Measurements from ENCODE around the gene DHRS7B. TPM values are rescaled to one million over a fixed set of nuclear protein-coding genes. Genes with fewer than 3 reads are reported as not detected.

Gene DHRS7B
- total RNA-seq, 1 donor from 2014 or later = 19.9 TPM

GRCh38 chr17:21125862-21126261 lies 902 bp upstream of the DHRS7B start:
- peak overlapping the region; percentile 90 for H3K4me3 Mint-ChIP-seq (ENCODE audit: low read depth)
- H3K36me3 Mint-ChIP-seq (ENCODE audit: insufficient read depth) = peaks cover 1% of the 10 kb centered on the region
- H3K27ac Mint-ChIP-seq = no peak overlapping the region
- peaks cover 12% of the 10 kb centered on the region for H3K4me1 Mint-ChIP-seq (ENCODE audit: low read depth)
- no peak for TF ChIP-seq CTCF (IDR thresholded peaks at IDR 0.05; ENCODE audit: unreplicated experiment)
- peaks cover 11% of the 10 kb centered on the region for H3K27me3 Mint-ChIP-seq
- no peak for DNase-seq (ENCODE audit: low spot score, unreplicated experiment)
- no peaks in the 10 kb centered on the region for H3K9me3 Mint-ChIP-seq (ENCODE audit: low read depth)

- peak overlapping the region; percentile 90 for H3K4me3 Mint-ChIP-seq (ENCODE audit: low read depth)
- H3K4me1 Mint-ChIP-seq (ENCODE audit: low read depth) = peaks cover 12% of the 10 kb centered on the region
- H3K27ac Mint-ChIP-seq = peak overlapping the region; percentile 96
- H3K36me3 Mint-ChIP-seq (ENCODE audit: insufficient read depth) = peaks cover 4% of the 10 kb centered on the region
- TF ChIP-seq CTCF (IDR thresholded peaks at IDR 0.05; ENCODE audit: unreplicated experiment) = no peak
- peaks cover 11% of the 10 kb centered on the region for H3K27me3 Mint-ChIP-seq
- DNase-seq (ENCODE audit: low spot score, unreplicated experiment) = no peak
- H3K9me3 Mint-ChIP-seq (ENCODE audit: low read depth) = peaks cover 6% of the 10 kb centered on the region
These were observed 829 bp downstream of the DHRS7B start for GRCh38 chr17:21127509-21128077.

GRCh38 chr17:21129023-21129681 lies 2.4 kb downstream of the DHRS7B start:
- peaks cover 5% of the 10 kb centered on the region for H3K27me3 Mint-ChIP-seq
- no peak overlapping the region for H3K27ac Mint-ChIP-seq
- DNase-seq (ENCODE audit: low spot score, unreplicated experiment) = no peak
- peaks cover 12% of the 10 kb centered on the region for H3K4me1 Mint-ChIP-seq (ENCODE audit: low read depth)
- H3K36me3 Mint-ChIP-seq (ENCODE audit: insufficient read depth) = peaks cover 10% of the 10 kb centered on the region
- peak overlapping the region; percentile 49 for H3K4me3 Mint-ChIP-seq (ENCODE audit: low read depth)
- TF ChIP-seq CTCF (IDR thresholded peaks at IDR 0.05; ENCODE audit: unreplicated experiment) = peak; percentile 21
- peaks cover 22% of the 10 kb centered on the region for H3K9me3 Mint-ChIP-seq (ENCODE audit: low read depth)

- peaks cover 13% of the 10 kb centered on the region for H3K36me3 Mint-ChIP-seq (ENCODE audit: insufficient read depth)
- no peak for DNase-seq (ENCODE audit: low spot score, unreplicated experiment)
- TF ChIP-seq CTCF (IDR thresholded peaks at IDR 0.05; ENCODE audit: unreplicated experiment) = no peak
- H3K4me3 Mint-ChIP-seq (ENCODE audit: low read depth) = no peak overlapping the region
- peaks cover 27% of the 10 kb centered on the region for H3K9me3 Mint-ChIP-seq (ENCODE audit: low read depth)
- peaks cover 12% of the 10 kb centered on the region for H3K4me1 Mint-ChIP-seq (ENCODE audit: low read depth)
- H3K27me3 Mint-ChIP-seq = no peaks in the 10 kb centered on the region
- no peak overlapping the region for H3K27ac Mint-ChIP-seq
These were observed 4.4 kb downstream of the DHRS7B start for GRCh38 chr17:21131137-21131536.

- peaks cover 5% of the 10 kb centered on the region for H3K4me1 Mint-ChIP-seq (ENCODE audit: low read depth)
- no peak for TF ChIP-seq CTCF (IDR thresholded peaks at IDR 0.05; ENCODE audit: unreplicated experiment)
- H3K9me3 Mint-ChIP-seq (ENCODE audit: low read depth) = peaks cover 27% of the 10 kb centered on the region
- no peak overlapping the region for H3K27ac Mint-ChIP-seq
- DNase-seq (ENCODE audit: low spot score, unreplicated experiment) = no peak
- H3K36me3 Mint-ChIP-seq (ENCODE audit: insufficient read depth) = peaks cover 13% of the 10 kb centered on the region
- H3K4me3 Mint-ChIP-seq (ENCODE audit: low read depth) = no peak overlapping the region
- no peaks in the 10 kb centered on the region for H3K27me3 Mint-ChIP-seq
These were observed 5.7 kb downstream of the DHRS7B start for GRCh38 chr17:21132428-21132827.
